GM21529 (cell line): ENCODE results near the gene CCDC124.

Source experiments
- ATAC-seq: cut with Tn5 transposase; IDR thresholded peaks from one replicate; pipeline ENCODE4 v1.9.1; 2021; ENCODE audit not compliant: unreplicated experiment

Gene CCDC124

GRCh38 chr19:17951990-17952976, 19.5 kb downstream of the CCDC124 start:
- no peak for ATAC-seq

GRCh38 chr19:17953316-17953801, 20.5 kb downstream of the CCDC124 start:
- no peak for ATAC-seq

- no peak for ATAC-seq
Observed at GRCh38 chr19:17953869-17954268, 21.1 kb downstream of the CCDC124 start.

- ATAC-seq: no peak
Observed at GRCh38 chr19:17954401-17954800, 21.6 kb downstream of the CCDC124 start.

- ATAC-seq: no peak
Observed at GRCh38 chr19:17957149-17957849, 24.5 kb downstream of the CCDC124 start.

DNA sequence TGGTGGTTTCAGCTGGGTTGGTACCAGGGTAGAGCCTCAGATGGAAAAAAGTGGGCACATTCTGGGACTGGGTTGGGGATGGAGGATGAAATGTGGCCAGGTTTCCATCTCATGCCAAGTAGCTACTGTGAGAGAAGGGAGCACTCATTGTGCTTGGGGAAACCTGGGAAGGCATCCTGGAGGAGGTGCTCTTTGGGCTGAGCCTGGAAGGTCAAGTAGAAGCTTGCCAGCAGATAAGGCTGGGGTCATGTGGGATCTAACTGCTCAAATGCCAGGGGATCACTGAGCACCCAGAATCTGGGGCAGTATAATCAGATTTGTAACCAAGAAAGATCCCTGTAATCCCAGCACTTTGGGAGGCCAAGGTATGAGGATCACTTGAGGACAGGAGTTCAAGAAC, 25.1 kb downstream of the CCDC124 start:
- ATAC-seq: no peak

DNA sequence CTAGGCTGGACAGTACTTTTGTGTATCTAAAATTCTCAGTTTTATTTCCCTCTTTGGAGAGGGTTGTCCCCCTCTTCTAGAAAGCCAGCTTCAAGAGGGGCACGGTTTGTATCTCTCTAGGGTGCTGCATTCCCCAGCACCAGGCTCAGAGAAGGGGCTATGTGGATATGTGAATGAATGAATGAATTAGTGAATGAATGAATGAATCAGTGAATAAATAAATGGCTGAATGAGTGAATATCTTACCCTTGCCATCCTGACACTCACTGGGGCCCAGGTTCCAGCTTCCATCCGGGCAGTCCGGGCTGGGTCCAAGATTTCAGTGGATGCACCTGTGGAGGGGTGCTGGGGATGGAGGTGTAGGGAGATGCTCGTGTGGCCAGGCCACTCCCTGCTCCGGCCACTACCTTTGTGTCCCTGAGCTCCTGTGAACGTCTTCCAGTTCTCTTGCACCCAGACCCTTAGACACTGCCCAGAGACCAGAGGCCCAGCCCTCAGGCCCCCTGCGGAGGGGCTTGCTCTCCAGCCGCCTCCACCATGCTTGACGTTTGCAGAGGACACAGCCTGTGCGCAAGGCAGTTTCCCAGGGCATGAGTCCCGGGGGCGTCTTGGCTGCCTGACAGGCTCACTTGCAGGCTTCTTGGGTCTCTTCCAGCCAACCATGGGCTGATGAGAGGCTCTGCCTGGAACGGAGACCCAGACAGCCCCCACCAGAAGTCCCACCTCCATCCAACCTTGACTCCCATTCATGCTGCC, 31.3 kb downstream of the CCDC124 start:
- no peak for ATAC-seq

DNA sequence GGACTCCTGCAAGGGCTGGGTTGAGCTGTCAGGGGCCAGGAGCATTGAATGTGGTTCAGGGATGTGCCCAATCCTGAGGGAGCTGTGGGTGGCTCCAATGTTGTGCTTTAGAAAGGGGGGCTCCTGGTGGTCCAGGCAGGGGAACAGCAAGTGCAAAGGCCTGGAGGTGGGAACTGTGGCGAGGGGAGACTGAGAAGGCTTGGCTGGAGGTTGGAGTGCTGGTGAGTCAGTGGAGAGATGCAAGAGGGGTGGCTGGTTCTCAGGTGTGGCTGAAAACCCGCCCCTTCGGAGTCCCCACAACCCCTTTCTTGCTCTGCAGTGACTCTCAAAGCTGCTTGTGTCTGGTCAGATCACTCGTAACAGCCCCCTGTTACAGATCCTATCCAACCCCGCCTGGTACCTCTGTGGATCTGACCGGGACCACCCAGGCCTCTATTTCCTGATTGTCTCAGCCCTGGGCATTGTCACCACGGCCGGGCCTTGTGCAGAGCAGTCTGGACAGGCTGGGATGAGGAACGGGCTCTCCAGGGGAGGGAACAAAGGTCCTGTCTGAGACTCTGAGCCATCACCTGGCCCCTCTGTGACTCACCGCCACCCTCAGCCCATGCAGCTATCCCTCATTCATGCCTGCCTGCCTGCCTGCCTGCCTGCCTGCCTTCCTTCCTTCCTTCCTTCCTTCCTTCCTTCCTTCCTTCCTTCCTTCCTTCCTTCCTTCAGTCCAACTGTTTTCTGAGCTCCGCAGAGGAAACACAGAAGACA, 32.7 kb downstream of the CCDC124 start:
- no peak for ATAC-seq

DNA sequence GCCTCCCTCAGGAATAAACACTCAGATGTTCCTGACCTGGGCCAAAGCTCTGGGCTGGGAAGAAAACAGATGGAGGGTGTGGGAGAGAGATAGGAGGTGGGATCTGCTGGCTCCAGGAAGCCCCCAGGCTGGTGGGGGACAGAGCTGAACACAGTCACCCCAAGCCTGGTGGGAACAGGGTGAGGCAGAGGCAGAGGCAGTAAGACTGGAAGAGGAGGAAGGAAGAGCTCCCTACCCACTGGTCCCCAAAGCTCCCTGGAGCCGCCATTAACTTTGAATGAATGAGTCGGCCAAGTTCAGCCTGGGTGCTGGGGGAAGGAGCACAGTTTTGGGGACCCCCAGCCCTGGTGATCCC, 33.3 kb downstream of the CCDC124 start:
- ATAC-seq: no peak

DNA sequence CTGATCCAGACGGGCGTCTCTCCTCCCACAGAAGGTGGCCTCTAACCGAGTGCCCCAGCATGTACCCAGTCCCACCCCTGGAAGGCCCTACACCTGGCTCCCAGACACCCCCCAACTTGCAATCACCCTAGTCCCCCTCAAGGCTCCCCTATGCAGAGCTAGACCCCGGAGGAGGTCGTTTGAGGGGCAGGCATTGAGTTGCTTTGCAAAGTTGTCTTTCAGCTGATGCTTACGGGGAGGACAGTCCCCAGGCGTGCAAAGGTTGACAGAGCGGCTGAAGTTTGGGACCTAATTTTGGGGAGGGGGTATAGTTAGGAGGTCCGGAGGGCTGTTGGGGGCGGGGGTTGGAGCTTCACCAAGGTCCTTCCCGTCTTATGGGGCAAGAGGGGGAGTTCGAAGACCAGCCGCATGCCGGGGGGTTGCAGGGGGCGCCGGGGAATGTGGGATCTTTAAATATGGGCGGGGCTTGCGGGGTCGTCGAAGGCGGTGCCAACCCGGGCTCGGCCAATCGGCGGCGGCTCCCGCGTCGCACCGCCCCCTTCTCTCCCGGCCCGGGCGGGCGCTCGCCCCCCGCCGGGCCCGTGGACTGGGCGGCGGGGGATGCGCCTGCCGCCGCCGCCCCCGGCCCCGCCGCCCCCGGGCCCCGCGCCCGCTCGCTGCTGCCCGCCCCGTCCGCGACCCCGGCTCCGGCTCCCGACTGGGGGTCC, 33.9 kb downstream of the CCDC124 start, which contains the start of gene KCNN1:
KCNN1 (plus strand) TSS at position 558 of the 707 bp plus-strand sequence. CDS start 6,782 bp downstream, outside the sequence.
- ATAC-seq: no peak

- no peak for ATAC-seq
Observed at GRCh38 chr19:17967257-17968051, 34.6 kb downstream of the CCDC124 start.

- no peak for ATAC-seq
Observed at GRCh38 chr19:17968362-17968761, 35.5 kb downstream of the CCDC124 start.

DNA sequence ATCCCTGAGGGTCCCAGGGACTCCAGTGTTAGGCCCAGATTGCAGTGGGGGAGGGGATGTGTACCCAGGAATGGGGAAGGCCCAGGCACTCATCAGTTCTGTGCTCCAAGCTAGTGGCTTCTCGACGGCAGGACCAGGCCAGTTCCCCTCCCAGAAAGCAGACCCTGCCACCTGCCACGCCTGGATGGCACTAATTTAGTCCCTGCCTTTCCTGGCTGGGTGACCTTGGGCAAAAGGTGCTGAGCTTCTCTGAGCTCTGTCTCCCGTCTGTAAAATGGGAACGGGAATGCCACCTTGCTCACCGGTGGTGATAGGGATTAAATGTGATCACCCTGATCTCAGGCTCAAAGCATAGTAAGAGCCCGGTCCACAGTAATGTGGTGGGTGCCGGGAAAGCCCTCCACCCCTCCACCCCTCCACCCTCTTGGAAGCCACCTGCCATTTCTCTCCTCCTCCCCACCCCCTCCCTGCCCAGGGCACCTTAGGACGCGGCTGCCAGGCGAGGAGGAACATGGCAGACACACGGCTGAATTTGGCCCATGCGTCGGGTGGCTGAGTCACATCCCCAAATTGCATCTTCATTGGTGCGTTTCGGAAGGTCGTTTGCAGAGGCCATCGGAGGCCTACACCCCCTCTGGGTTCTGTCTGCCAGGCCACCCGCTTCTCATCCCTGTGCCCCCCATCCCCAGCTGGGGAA, 36.4 kb downstream of the CCDC124 start:
- no peak for ATAC-seq

DNA sequence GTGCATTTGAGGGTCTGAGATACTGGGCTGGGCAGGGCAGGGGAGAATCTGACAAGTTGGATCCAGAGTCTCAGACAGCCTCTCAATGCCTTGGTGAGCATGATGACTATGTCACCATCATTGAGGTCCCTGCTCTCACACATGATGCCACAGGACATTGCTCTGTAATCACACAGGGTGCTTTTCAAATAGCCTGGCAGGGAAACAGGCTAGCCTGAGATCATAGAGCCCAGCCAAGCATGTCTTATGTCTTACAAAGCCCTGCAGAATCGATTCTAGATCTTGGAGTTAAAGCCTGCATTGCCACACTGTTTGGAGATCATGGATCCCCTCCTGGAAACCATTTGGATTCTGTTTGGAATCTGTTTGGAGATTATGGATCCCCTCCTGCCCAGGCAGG, 39.4 kb downstream of the CCDC124 start:
- no peak for ATAC-seq

- no peak for ATAC-seq
Observed at GRCh38 chr19:17973759-17974158, 40.9 kb downstream of the CCDC124 start.

DNA sequence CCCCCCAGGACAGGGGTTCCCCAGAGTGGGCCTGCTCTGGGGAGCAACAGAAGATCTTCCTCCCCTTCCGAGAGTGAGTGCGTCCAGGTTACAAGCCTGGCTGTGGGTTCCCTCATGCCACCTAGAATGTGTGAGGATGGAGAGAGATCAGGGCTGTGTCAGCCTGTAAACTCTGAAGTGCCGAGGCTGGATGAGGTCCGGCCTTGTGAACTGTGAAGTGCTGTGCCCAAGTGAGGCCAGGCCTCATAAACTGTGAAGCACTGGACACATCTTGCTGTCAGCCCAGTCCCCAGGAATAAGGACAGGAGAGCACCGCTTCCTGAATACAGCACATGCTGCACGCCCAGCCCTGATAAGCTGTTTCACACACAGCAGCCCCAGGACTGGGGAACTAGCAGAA, 41.7 kb downstream of the CCDC124 start:
- ATAC-seq: no peak

GRCh38 chr19:17975032-17975431, 42.2 kb downstream of the CCDC124 start:
- no peak for ATAC-seq

- ATAC-seq: no peak
Observed at GRCh38 chr19:17977021-17977420, 44.2 kb downstream of the CCDC124 start.
